NCI-H82 treated with DMSO at 0.1 percent for 48 hours (cell line): ENCODE data around the gene OLAH.

Experiments
- DNase-seq: peaks from one replicate; lab custom pipeline; 2025; ENCODE audit not compliant: unreplicated experiment; lab: John Stamatoyannopoulos, UW

The OLAH gene

DNA sequence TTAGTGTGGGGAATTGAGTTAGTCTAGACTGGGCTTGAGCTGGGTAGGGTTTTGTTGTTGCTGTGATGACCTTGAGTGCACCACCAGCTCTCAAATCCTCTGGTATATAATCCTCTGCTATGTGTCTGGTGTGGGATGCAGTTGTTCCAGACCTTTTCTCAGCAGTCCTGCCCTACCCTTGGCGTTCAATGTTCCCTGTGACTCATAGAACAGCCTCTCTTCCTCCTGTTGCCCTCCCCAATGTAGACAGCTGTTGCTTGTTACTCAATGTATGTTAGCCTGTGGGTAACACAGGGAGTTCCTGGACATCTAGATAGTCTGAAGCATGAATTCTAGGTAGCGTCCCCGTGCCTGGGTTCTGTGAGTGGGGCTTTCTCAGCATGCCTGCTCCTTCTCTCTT, 25.1 kb downstream of the OLAH start:
- DNase-seq, result no peak

DNA sequence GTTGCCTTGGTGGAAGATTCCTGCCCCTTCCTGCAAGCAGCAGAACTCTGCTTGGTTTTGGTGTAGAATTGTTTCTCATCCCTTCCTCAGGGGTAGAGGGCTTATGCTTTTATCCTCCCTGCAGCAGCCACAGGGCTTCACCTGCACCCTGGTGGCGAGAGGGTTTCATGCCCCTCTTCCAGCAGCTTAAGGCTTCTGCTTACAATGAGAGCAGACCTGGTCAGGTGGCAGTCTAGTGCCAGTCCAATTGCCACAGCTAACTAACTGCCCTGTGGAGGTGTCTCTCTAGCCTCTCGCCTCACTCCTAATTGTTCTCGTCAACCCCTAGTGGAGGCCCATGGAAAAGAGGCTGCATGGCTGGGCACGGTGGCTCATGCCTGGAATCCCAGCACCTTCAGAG, 25.5 kb downstream of the OLAH start:
- no peak for DNase-seq

DNA sequence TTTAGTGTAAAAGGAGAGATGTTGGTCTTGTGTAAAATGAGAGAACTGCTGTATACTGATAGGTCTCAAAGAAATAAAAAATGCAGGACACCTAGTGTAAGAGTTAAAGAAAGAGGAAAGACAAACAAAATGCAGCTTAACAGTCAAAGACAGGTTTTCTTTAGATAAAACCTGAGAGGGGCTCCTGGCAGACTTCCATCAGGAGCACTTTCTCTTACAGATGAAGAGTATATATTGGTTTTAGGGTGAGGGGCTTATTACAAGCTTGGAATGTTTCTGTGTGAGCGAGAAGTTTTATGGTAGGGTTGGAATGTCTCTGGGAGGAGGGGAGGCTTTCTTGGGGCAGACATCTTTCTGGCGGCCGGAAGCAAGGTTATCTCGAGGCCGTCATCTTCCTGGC, 28.6 kb downstream of the OLAH start:
- DNase-seq, result no peak

DNA sequence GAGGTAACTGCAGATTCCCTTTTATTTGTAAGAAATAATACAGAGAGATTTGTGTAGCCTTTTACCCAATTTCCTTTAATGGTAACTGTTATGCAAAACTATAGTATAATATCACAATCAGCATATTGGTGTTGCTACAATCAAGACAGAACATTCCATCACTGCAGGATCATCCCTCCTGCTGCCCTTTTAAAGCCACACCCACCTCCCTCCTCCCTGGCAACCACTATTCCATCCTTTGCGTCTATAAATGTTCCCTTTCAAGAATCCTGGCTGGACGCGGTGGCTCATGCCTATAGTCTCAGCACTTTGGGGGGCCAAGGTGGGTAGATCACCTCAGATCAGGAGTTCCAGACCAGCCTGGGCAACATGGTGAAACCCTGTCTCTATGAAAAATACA, 31.7 kb downstream of the OLAH start:
- DNase-seq, result no peak

DNA sequence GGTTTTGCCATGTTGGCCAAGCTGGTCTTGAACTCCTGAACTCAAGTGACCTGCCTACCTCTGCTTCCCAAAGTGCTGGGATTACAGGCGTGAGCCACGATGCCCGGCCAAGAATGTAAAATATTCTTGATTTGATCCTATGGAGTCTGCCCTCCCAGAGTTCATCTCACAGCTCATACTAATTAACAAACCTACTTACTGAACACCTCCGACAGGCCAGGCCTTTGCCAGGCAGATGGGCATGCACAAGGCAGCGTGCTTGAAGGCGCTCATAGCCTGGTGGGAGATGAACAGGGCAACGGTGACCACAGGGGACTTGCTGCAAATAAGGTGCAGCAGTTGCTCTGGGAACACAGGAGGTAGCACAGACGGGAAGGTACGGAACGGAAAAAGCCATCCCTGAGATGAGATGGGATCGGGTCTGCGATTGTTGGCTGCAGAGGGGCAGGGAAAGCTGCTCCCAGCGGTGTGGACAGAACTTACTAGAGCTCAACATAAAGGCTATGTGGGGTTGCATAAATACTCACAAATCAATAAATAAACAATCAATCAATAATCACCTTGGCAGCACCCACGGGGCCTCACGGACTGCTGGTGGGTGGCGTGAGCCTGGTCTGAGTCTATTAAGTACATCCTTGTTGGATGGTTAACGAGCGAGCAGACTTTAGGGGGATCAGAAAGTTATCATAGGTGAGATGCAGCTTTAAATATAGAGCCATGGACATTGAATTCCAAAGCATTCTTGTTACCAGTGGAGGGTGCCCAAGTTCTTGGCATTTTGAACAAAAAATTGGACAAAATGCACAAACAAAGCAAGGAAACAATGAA, 40.1 kb downstream of the OLAH start:
- DNase-seq, result no peak

DNA sequence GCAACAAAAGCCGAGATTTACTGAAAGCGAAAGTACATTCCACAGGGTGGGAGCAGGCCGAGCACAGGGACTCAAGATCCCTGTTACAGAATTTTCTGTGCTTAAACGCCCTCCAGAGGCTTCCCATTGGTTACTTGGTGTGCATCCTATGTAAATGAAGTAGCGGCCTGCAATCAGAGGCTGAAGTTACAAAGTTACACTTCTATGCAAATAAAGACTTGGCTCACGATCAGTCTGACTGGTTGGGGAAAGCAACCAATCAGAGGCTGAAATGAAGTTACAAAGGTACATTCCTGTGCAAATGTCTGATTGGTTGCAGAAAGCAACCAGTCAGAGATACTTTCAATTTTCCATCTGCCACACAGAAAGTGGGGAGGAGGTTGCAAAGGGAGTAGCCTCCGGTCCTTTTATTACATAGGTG, 40.8 kb downstream of the OLAH start:
- DNase-seq, result no peak

DNA sequence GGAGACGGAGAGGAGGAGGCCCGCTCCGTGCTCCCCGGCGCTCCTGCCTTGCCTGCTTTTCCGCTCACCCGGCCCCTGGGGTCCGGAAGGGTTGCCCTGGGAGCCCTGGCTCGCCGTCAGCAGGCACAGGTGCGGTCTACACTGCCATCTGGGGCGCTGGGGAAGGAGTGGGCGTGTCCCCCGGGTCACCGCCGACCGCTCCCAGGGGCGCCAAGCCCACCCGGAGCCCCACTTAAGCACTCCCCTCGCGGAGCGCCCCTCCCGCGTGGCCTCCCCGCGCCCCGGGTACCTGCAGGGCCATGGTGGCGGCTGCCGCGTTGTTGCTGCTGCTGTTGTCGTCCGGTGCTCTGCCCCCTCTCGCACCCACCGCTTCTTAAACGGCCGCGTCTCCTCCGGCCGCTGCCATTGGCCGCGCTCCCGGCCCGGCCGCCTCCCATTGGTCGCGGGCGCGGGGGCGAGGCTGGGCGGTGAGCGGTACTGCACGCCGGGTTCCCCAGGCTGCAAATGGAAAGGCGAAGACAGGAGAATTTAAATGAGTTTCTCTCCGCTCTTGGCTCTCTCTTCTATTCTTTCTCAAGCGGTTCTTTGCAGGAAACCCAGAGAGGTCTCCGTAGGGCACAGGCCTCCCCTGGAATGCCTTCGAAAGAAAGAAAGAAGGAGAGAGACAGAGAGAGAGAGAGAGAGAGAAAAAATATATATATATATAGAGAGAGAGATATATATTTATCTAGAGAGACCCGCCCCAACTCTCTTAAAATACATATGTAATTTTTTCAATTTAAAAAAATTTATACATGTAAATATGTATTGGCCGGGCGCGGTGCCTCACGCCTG, 44.9 kb downstream of the OLAH start, which contains the start of gene ACBD7:
Gene ACBD7 (minus strand): TSS at position 349 of the 834 bp plus-strand sequence. CDS start 48 bp downstream, at position 301.
- DNase-seq, result peak; percentile 54

DNA sequence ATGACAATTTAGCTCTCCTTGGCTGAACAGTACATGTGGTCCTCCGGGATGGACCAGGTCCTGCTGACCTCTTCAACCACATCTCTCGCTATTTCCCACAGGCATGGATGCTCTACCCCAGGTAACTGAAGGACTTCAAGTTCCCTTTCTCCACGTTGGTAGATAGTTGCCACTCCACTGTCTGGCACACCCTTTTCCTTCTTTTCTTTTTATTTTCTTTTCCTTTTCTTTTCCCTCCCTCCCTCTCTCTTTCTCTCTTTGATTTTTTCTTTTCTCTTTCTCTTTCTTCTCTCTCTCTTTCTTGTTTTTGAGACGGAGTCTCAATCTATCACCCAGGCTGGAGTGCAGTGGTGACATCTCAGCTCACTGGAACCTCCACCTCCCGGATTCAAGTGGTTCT, 47.7 kb downstream of the OLAH start:
- no peak for DNase-seq

DNA sequence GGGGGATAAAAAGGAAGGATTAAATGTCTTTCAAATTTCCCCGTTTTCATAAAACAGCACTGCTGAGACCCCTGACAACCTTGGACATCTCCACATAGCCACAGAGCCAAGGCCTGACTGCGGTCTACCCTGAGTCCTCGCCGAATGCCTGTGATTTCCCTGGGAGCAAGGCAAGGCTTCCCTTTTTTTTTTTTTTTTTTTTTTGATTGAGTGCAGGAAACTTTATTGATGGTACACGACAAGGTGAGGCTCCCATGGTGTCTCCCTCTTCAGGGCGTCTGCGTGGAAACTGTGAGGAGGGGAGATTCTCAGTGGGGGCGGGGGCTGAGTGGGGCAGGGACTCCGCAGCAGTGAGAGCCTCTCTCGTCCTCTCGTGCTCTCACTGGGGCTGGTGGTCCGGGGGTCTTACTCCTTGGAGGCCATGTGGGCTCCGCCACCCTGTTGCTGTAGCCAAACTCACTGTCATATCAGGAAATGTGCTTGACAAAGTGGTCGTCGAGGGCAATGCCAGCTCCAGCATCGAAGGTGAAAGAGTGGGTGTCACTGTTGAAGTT, 49.2 kb downstream of the OLAH start:
- DNase-seq, result no peak

DNA sequence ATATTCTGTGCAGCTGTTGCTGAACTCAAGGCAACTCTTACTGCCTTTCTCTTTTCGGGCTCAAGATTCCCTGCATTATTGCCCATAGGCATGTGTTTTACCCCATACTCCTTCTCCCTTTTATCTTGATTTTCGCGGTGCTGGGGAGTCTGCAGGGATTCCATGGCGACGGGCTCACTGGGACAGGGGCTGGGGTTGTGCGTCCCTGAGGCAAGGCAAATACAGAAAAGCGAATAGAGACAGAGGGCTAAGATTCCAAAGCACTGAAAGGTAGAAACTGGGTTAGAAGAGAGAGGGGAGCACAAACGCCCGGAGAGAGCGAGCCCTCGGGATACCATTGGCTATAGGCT, 52.9 kb downstream of the OLAH start:
- DNase-seq, result no peak

DNA sequence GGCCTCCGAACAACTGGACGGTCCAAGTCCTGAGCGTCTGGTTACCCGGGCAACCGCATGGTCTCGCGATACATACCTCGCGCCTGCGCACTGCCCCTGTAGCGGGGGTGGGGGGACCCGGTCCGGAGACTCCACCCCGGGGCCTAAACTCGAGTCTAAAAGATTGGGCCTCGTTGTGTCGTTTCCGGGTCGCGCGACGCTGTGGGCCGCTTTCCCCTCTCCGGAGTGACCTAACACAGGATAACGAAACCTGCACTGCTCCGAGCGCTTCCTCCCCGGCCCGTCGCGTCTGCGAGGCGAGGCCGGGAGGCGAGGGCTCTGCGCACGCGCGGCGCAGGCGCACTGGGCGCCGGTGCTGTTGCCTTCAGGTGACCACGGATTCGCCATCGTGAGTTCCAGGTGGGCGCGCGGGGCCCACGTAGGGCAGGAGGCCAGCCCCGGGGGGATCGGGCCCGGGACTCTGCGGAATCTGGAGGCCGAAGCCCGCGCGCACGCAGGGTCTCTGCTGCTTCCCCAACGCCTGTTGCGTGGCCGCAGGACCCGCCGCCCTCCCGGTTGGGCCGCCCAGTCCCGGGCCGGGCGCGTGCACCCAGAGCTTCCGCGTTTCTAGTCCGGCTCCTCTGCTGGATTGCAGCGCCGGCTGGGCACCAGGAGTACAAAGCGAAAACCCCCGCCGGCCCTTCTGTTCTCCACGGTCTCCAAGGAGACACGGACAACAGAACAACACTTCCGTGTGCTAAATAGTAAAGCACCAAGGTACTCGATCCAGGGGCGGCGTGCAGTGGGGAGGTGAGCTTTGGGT, 53.5 kb downstream of the OLAH start, which contains the start of gene RPP38:
Gene RPP38 (plus strand): TSS at position 345 of the 802 bp plus-strand sequence. CDS start 5,960 bp downstream, outside the sequence.
- peak; percentile 61 for DNase-seq

DNA sequence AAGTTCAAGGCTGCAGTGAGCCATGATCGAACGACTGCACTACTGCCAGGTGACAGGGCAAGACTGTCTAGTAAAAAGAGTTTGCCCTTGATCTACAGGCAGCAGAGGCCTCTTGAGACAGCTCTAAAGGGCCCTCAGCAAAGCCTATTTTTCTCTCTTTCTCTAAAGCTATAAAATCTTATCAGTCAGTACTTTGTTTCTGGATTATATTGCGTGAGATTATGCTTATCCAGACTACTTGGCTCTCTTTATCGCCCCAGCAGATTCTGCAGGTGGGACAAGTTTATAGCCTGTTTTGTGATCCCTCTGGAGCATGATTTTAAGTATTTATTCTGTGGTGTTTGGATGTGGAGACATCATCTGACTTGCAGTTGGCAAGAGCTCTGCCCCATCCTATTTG, 56.1 kb downstream of the OLAH start:
- DNase-seq, result no peak

DNA sequence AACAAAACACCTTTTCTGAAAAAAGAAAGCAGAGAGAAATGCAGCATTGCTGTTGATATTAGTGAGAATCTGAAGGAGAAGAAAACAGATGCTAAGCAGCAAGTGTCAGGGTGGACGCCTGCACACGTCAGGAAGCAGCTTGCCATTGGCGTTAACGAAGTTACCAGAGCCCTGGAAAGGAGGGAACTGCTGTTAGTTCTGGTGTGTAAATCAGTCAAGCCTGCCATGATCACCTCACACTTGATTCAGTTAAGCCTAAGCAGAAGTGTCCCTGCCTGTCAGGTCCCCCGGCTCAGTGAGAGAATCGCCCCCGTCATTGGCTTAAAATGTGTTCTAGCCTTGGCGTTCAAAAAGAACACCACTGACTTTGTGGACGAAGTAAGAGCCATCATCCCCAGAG, 59.8 kb downstream of the OLAH start:
- DNase-seq, result no peak

DNA sequence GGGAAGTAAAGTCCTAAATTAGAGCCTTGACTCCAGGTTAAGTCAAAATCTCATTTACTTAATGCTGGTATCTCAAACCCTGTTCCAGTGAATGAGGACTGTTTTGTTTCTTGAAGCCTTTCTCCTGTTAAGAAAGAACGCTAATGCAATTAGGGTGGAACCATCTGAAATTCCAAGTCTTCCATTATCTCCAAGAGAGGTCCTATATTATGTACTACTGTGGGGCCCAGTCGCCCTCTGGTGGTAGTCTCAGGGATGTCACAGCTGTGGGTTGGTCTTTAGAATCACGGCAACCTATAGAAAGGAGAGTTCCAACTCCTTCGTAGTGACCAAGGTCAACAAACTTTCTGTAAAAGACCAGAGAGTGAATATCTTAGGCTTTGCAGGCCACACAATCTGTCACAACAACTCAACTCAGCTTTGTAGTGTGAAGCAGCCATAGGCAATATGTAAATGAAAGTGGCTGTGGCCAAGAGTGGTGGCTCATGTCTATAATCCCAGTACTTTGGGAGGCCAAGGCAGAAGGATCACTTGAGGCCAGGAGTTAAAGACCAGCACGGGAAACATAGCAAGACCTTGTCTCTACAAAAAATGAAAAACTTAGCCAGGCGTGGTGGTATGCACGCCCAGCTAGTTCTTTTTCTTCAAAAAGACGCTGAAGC, 62.7 kb downstream of the OLAH start:
- DNase-seq, result peak; percentile 37

DNA sequence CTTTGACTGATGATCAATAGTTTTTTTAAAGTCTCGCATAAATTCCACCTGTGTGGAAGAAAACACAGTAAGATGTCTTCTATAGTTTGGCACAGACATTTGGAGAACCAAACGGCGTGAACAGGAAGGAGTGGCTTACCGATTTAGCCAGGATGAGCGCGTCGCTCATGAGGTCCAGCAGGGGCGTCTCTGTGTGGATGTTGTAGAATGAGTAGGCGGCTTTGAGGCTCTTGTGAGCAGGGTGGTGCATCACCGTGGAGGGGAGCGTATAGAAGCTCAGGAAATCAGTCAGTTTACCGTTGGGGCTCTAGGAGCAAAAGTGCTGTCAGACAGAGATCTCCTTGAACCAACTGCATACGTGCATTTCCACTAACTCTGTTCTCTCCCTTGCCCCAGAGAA, 68.9 kb downstream of the OLAH start:
- DNase-seq, result no peak

DNA sequence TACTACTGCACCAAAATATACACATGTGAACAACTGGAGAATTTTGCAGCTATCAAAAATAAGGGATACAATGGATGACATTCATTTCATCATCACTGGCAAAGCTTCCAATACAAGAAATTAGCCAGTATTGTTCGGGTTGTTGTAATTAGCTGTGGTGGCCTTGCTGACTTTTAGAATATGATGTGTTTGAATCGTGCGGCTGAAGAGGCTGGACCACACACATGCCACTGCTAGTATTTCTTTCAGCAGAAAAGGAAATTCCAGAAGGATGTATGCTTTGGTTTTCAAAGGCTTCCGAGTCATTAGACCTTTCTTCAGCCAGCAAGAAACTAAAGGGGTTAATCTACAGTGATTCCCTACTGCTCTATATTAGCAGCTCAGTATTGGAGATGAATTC, 70.0 kb downstream of the OLAH start:
- DNase-seq, result no peak

DNA sequence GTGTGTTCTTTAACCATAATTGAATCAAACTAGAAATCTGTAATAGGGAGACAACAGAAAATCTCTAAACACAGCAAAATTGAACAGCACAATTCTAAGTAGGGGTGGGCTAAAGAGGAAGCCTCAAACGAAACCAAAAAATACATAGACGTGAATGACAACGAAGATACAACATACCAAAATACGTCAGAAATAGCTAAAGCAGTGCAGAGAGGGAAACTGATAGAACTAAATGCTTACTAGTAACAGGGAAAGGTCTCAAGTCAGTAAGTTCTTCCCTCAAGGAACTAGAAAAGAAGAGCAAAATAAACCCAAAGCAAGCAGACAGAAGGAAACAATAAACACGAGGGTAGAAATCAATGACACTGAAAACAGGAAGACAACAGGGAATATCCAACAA, 72.5 kb downstream of the OLAH start:
- no peak for DNase-seq

DNA sequence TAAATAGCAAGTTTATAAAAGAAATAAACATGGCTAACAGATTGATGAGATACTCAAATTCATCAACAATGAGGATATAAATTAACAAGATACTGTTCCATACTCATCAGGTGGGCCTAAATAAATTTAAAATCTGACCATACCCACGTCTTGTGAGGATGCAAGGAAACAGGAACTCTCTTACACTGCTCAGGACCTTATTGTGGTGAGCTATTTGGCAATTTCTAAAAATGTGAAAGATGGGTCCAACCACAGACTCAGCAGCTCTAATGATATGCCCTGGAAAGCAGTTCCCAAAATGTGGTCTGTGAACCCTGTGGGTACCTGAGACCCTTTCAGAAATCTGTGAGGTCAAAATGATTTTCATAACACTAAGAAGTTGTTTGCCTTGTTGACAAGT, 74.9 kb downstream of the OLAH start:
- DNase-seq, result no peak

DNA sequence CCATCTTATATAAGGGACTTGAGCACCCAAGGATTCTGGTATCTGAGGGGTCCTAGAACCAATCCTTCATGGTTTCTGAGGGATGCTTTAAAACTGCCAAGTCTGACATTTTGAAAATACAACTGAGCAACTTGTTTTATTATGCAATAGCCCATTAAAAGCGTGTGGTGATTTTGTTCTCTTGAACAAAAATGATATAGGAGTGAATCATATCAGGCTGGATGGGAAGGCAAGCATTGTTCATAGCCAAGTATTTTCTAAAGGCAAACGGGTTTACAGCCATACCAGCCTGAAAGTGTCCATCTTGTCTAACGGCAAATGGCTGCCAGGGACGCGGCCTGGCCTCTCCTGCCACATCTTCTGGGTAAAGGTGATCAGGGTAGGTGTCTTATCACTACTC, 76.8 kb downstream of the OLAH start:
- DNase-seq, result no peak

DNA sequence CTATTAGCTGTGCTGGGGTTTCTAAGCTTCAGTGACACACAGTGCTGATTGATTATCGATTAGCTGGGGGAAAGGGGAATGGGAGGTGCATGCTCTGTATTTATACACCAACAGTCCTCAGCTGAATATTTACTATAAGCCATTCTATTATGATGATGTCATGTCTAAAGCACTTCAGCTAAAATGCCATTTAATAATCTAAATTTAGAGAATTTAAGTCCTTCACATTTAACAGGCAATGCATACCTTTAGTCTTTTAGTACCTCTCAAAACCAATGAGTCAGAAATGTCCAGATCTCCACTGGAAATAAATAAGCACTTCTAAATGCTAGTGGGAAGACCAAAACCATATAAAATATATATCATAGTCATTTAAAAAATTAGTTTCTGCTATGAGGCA, 78.0 kb downstream of the OLAH start:
- DNase-seq, result no peak
